ENCODE measurements around the gene TMPO. TPM values are rescaled to one million over a fixed set of nuclear protein-coding genes. Genes with fewer than 3 reads are reported as not detected.

Gene TMPO
- total and polyA plus RNA-seq, 4 donors: 20.7 to 149 (median 30.6) TPM

- no peak for DNase-seq
- ATAC-seq (ENCODE audit: insufficient read depth, low FRiP score): no peak
- H3K27me3 ChIP-seq (ENCODE audit: control insufficient read depth in 3 of 3, insufficient read depth in 3 of 3, low read length in 2 of 3): no peaks in the 10 kb centered on the region
- TF ChIP-seq CTCF (IDR thresholded peaks at IDR 0.05; ENCODE audit: control extremely low read depth, extremely low read depth): no peak
- no peaks in the 10 kb centered on the region for H3K9me3 ChIP-seq (ENCODE audit: control insufficient read depth in 4 of 4, insufficient read depth in 3 of 4, low read length in 3 of 4)
- H3K9ac ChIP-seq (ENCODE audit: insufficient read depth in 1 of 2, low read length in 2 of 2): no peak overlapping the region
- H3K4me1 ChIP-seq (ENCODE audit: control insufficient read depth in 5 of 5, insufficient read depth in 5 of 5, low read length in 5 of 5): peaks cover 0 to 8% (median 6%) of the 10 kb centered on the region in 5 donors
- WGBS, 2 donors: 74 to 86% methylated on average over 13 of the region's 13 CpGs
- H3K36me3 ChIP-seq (ENCODE audit: control insufficient read depth in 4 of 4, insufficient read depth in 4 of 4, low read length in 4 of 4): peaks cover 1 to 13% (median 4%) of the 10 kb centered on the region in 4 donors
- no peak overlapping the region for H3K27ac ChIP-seq (ENCODE audit: low read depth in 1 of 2, low read length in 1 of 2)
- no peak overlapping the region for H3K4me3 ChIP-seq
These were observed 4.0 kb downstream of the TMPO start for GRCh38 chr12:98519257-98519907.

GRCh38 chr12:98530068-98530467 is 14.7 kb downstream of the TMPO start:
- Histone ChIP-seq H3K4me3 (no peak overlapping the region), H3K27ac (ENCODE audit: low read depth in 1 of 2, low read length in 1 of 2) (no peak overlapping the region), H3K4me1 (ENCODE audit: control insufficient read depth in 5 of 5, insufficient read depth in 5 of 5, low read length in 5 of 5) (no peaks in the 10 kb centered on the region), H3K36me3 (ENCODE audit: control insufficient read depth in 4 of 4, insufficient read depth in 4 of 4, low read length in 4 of 4) (peaks cover 13 to 32% (median 15%) of the 10 kb centered on the region in 4 donors), H3K9ac (ENCODE audit: insufficient read depth in 1 of 2, low read length in 2 of 2) (no peak overlapping the region), H3K27me3 (ENCODE audit: control insufficient read depth in 3 of 3, insufficient read depth in 3 of 3, low read length in 2 of 3) (no peaks in the 10 kb centered on the region), H3K9me3 (ENCODE audit: control insufficient read depth in 4 of 4, insufficient read depth in 3 of 4, low read length in 3 of 4) (no peaks in the 10 kb centered on the region)
- ATAC-seq (ENCODE audit: insufficient read depth, low FRiP score): no peak
- no peak for TF ChIP-seq CTCF (IDR thresholded peaks at IDR 0.05; ENCODE audit: control extremely low read depth, extremely low read depth)
- DNase-seq: no peak
- 98 to 100% methylated on average over 1 of the region's 1 CpG for WGBS, 2 donors

- no peak for ATAC-seq (ENCODE audit: insufficient read depth, low FRiP score)
These were observed 17.4 kb downstream of the TMPO start for GRCh38 chr12:98532687-98533304.

More at GRCh38 chr12:98532687-98533304, 17.4 kb downstream of the TMPO start:
- no peaks in the 10 kb centered on the region for H3K4me1 ChIP-seq (ENCODE audit: control insufficient read depth in 5 of 5, insufficient read depth in 5 of 5, low read length in 5 of 5)
- no peak overlapping the region for H3K9ac ChIP-seq (ENCODE audit: insufficient read depth in 1 of 2, low read length in 2 of 2)
- no peaks in the 10 kb centered on the region for H3K27me3 ChIP-seq (ENCODE audit: control insufficient read depth in 3 of 3, insufficient read depth in 3 of 3, low read length in 2 of 3)
- peak in 2 of 3 donors; percentile 25 to 29 for DNase-seq
- H3K27ac ChIP-seq (ENCODE audit: low read depth in 1 of 2, low read length in 1 of 2): no peak overlapping the region
- WGBS, 2 donors: 67 to 71% methylated on average over 4 of the region's 4 CpGs
- TF ChIP-seq CTCF (IDR thresholded peaks at IDR 0.05; ENCODE audit: control extremely low read depth, extremely low read depth): peak; percentile 14
- H3K9me3 ChIP-seq (ENCODE audit: control insufficient read depth in 4 of 4, insufficient read depth in 3 of 4, low read length in 3 of 4): no peaks in the 10 kb centered on the region
- H3K4me3 ChIP-seq: no peak overlapping the region
- peaks cover 14 to 39% (median 15%) of the 10 kb centered on the region in 4 donors for H3K36me3 ChIP-seq (ENCODE audit: control insufficient read depth in 4 of 4, insufficient read depth in 4 of 4, low read length in 4 of 4)
